Measurements from ENCODE around the gene DET1. TPM values are rescaled to one million over a fixed set of nuclear protein-coding genes. Genes with fewer than 3 reads are reported as not detected.

Gene DET1
- total RNA-seq, 2 donors from 2014 or later: 8.2 to 8.3 TPM

DNA sequence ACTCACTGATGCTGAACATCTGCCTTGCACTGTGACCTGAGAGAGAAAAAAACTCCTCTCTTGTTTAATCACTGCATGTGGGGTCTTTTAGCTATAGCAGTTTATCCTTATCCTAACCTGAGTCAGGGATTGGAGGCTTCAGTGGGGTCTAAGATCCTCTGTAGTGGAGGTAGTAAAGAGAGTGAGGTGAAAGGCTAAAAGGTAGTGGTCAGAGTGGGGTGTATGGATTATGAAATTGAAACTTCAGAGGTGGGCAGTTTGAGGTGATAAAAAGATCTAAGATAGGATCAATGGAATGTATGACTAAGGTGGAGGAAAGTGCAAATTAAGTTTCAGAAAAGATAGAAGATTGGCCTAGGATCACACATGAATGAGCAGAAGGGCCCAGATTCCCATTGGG is 36.5 kb downstream of the DET1 start:
- H3K4me1 ChIP-seq: no peaks in the 10 kb centered on the region
- TF ChIP-seq POLR2A (IDR thresholded peaks at IDR 0.05): no peak
- TF ChIP-seq, protein P1, sequence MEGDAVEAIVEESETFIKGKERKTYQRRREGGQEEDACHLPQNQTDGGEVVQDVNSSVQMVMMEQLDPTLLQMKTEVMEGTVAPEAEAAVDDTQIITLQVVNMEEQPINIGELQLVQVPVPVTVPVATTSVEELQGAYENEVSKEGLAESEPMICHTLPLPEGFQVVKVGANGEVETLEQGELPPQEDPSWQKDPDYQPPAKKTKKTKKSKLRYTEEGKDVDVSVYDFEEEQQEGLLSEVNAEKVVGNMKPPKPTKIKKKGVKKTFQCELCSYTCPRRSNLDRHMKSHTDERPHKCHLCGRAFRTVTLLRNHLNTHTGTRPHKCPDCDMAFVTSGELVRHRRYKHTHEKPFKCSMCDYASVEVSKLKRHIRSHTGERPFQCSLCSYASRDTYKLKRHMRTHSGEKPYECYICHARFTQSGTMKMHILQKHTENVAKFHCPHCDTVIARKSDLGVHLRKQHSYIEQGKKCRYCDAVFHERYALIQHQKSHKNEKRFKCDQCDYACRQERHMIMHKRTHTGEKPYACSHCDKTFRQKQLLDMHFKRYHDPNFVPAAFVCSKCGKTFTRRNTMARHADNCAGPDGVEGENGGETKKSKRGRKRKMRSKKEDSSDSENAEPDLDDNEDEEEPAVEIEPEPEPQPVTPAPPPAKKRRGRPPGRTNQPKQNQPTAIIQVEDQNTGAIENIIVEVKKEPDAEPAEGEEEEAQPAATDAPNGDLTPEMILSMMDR (IDR thresholded peaks at IDR 0.05): no peak
- DNase-seq: no peak
- no peak for ATAC-seq
- no peak overlapping the region for H3K27ac ChIP-seq
- H3K9me3 ChIP-seq: no peaks in the 10 kb centered on the region
- peaks cover 0 to 2% of the 10 kb centered on the region in 2 donors for H3K36me3 ChIP-seq (replicated peaks in 1 of 2; ENCODE audit: insufficient read depth in 1 of 2, low read depth in 2 of 2)
- no peak overlapping the region for H3K4me3 ChIP-seq
- intact Hi-C loops (cut with DNase I): no loop called here
- H3K27me3 ChIP-seq: no peaks in the 10 kb centered on the region

- TF ChIP-seq, protein P1 (IDR thresholded peaks at IDR 0.05): no peak
- no peak for TF ChIP-seq POLR2A (IDR thresholded peaks at IDR 0.05)
- Histone ChIP-seq H3K36me3 (replicated peaks in 1 of 2; ENCODE audit: insufficient read depth in 1 of 2, low read depth in 2 of 2) (peaks cover 0 to 2% of the 10 kb centered on the region in 2 donors), H3K27ac (no peak overlapping the region), H3K4me1 (no peaks in the 10 kb centered on the region), H3K9me3 (no peaks in the 10 kb centered on the region), H3K27me3 (no peaks in the 10 kb centered on the region), H3K4me3 (no peak overlapping the region)
- WGBS, 2 donors: 93 to 95% methylated on average over 4 of the region's 4 CpGs
- no peak for ATAC-seq
- DNase-seq: no peak
- intact Hi-C loops (cut with DNase I): no loop called here
Observed at GRCh38 chr15:88509321-88509720, 37.2 kb downstream of the DET1 start.

DNA sequence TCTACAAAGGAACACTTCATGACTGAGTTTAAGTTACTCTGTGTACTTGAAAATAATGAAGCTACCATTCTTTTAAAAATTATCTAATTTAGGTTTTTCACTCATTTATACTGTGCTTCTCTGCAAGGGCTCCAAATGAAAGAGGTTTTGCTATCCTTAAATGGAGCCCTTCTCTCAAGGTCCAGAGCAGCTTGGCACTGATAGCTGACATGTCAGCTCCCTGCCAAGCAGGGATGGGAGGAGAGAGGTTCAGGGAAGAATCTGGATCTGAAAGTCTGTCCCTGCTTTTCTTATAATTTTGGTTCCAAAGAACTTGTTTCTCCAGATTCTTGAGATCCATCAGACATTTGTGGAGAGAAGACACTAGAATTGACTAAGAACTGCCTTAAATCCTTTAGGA is 39.9 kb downstream of the DET1 start:
- Histone ChIP-seq H3K4me3 (no peak overlapping the region), H3K27ac (no peak overlapping the region), H3K4me1 (no peaks in the 10 kb centered on the region), H3K36me3 (replicated peaks in 1 of 2; ENCODE audit: insufficient read depth in 1 of 2, low read depth in 2 of 2) (peaks cover 0 to 2% of the 10 kb centered on the region in 2 donors), H3K9me3 (no peaks in the 10 kb centered on the region), H3K27me3 (no peaks in the 10 kb centered on the region)
- DNase-seq (no peak), ATAC-seq (no peak)
- TF ChIP-seq POLR2A (IDR thresholded peaks at IDR 0.05): no peak
- TF ChIP-seq, protein P1 (IDR thresholded peaks at IDR 0.05): no peak
- intact Hi-C loops (cut with DNase I): no loop called here

- intact Hi-C loops (cut with DNase I): no loop called here
- Histone ChIP-seq H3K9me3 (no peaks in the 10 kb centered on the region), H3K4me3 (no peak overlapping the region), H3K4me1 (no peaks in the 10 kb centered on the region), H3K27me3 (no peaks in the 10 kb centered on the region), H3K36me3 (replicated peaks in 1 of 2; ENCODE audit: insufficient read depth in 1 of 2, low read depth in 2 of 2) (peaks cover 0 to 2% of the 10 kb centered on the region in 2 donors), H3K27ac (no peak overlapping the region)
- 97 to 100% methylated on average over 2 of the region's 2 CpGs for WGBS, 2 donors
- DNase-seq (no peak), ATAC-seq (no peak)
- no peak for TF ChIP-seq POLR2A (IDR thresholded peaks at IDR 0.05)
- TF ChIP-seq, protein P1 (IDR thresholded peaks at IDR 0.05): no peak
Observed at GRCh38 chr15:88505721-88506120, 40.8 kb downstream of the DET1 start.

- TF ChIP-seq, protein P1 (IDR thresholded peaks at IDR 0.05): no peak
- TF ChIP-seq POLR2A (IDR thresholded peaks at IDR 0.05): no peak
- DNase-seq (no peak), ATAC-seq (no peak)
- Histone ChIP-seq H3K27me3 (no peaks in the 10 kb centered on the region), H3K4me1 (no peaks in the 10 kb centered on the region), H3K36me3 (replicated peaks in 1 of 2; ENCODE audit: insufficient read depth in 1 of 2, low read depth in 2 of 2) (peaks cover 0 to 2% of the 10 kb centered on the region in 2 donors), H3K27ac (no peak overlapping the region), H3K9me3 (no peaks in the 10 kb centered on the region), H3K4me3 (no peak overlapping the region)
- intact Hi-C loops (cut with DNase I): no loop called here
- 67 to 79% methylated on average over 1 of the region's 1 CpG for WGBS, 2 donors
Observed at GRCh38 chr15:88504445-88504844, 42.0 kb downstream of the DET1 start.

Data from body of pancreas (tissue), 4 donors.